Measurements from ENCODE around the gene GABARAP. TPM values are rescaled to one million over a fixed set of nuclear protein-coding genes. Genes with fewer than 3 reads are reported as not detected.

The GABARAP gene
- polyA plus RNA-seq, 1 donor, result 269 TPM

DNA sequence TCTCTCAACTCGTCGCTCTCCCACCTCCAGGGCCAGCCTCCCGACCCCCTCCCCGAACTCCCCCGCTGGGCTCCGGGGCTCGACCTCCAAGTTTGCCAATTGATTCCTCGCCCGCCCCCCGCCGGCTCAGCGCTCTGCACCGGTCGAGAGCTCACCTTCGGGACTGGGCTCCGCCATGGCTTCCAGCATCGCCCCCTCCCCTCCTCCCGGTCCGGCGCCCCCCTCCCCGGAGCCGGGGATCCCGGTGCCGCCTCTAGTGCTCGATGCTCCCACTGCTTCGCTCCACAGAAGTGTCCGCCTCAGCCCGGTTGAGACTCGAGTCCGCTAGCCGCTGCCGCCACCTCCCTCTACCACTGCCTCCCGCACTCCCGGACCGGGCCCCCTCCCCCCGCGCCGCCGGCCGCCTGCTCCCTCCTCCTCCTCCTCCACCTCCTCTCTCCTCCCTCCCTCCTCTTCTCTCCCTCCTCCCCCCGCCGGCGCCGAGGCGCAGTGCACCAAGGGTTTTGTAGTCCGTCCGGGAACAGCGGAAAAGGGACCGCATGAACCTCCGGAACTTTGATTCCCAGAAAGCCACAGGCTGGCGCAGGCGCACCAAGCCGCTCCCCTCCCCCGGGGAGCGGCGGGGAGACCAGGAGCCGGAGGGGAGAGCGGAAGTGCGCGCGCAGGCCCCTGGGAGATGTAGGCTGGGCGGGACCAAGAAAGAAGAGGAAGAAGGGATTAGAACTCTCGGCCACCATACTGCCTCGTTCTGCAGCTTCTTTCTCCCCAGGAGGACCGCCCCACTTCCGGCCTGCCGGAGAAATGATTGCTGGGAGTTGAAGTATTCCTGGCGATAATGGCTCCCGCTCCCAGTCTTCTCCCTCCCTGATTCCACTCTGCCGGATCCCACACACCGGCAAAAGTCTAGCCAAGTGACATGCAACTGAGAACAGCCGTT, 2.9 kb downstream of the GABARAP start, which contains the start of gene PHF23:
Gene PHF23 (minus strand): TSS at position 367 of the 937 bp plus-strand sequence. CDS start 178 bp downstream, at position 189.
- peak; percentile 100 for DNase-seq

DNA sequence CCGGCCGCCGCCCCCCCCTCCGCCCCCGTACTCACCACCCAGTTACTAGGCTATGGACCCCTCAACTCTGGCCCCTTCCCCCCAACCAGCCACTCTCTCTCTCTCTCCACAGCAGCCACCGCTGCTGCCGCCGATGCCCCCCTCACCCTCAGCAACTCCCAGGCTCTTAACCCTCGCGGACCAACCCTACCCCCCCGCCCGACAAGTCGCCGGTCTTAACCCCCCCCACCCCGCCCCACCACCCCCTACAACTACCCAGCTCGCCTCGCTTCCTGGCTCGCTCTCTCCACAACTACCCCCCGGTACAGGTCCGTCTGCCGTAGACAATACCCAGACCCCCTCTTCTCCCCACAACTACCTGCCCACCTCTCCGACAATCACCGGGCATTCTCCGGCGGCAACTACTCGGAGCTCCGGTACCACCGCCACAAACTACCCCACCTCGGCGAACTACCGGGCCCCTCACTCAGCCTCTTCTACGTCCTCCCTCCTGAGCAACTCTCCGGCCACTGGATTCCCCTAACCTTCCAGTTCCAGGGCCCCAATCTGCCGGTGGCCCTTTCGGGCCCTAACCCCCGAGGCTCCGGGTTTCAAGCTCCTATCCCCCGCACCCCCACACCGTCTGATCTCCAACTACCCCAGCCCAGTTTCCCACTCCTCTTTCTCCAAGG, 3.7 kb downstream of the GABARAP start:
- no peak for DNase-seq

DNA sequence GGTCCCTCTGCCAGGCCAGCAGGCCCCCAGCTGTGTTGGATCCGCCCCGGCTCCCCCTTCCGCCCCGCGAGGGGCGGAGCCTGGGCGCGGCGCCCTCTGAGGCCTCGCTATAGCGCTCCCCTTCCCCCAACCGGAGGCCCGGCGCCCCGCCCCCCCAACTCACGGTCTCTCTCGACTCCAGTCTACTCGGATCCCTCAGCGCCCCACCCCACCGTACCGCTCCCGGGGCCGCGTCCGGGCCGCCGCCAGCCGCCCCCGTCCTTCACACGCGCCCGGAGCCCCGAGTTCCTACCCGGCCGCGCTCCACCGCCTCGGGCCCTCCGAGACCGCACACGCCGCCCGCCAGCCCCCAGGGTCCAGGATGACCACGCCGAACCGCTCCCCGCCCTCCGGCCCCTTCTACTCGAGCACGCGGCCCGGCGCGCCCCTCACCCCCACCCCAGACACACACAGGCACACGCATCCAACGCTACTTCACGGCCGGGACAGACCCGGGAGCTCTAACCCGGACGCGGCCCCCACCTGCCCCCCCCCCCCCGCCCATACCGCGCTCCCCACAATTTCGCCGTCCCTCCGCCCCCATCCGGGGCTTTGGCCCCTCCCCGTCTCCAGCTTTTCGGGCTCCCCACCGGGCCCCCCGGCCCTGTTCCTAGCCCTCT, 4.4 kb downstream of the GABARAP start:
- no peak for DNase-seq

DNA sequence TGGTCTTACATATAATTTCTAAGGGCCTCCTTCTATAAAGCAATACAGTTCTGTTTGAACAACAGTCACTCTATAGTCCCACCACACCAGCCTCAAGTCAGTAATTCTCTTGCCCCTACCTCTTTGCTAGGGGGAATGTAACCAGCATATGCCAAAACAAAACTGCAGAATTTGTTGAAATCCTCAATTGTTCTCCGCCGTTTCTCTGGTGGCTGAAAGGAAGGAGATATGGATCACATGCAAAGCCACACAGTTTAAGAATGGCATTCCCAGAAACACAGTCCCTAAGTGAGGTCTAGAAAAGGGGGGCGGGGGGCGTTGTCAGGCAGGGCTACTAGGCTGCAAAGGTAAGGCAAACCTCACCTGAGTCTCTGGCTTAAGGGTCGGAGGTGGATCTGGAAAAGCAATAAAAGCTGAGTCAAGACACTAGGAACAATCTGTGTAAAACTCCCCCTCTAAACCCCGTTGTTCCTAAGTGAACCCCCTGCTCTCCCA, 4.9 kb downstream of the GABARAP start:
- DNase-seq, result no peak

DNA sequence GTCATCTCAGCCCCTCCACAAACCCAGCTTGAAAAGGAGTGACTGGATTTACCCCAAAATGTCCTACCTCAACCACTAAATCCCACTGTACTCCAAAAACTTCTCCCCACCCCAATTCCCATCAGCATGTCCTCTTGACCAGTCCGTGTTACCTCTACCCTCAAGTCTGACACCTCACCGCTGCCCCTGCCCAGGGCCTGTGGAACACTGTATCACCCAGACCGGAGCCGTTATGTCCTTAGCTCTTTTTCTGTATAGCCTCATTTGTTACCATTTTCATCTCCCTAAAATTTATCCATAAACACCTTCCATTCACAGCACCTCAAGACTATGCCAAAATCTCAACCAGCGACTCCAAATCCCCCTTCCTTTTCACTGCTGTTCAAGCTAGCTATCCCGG, 5.4 kb downstream of the GABARAP start:
- DNase-seq, result no peak

DNA sequence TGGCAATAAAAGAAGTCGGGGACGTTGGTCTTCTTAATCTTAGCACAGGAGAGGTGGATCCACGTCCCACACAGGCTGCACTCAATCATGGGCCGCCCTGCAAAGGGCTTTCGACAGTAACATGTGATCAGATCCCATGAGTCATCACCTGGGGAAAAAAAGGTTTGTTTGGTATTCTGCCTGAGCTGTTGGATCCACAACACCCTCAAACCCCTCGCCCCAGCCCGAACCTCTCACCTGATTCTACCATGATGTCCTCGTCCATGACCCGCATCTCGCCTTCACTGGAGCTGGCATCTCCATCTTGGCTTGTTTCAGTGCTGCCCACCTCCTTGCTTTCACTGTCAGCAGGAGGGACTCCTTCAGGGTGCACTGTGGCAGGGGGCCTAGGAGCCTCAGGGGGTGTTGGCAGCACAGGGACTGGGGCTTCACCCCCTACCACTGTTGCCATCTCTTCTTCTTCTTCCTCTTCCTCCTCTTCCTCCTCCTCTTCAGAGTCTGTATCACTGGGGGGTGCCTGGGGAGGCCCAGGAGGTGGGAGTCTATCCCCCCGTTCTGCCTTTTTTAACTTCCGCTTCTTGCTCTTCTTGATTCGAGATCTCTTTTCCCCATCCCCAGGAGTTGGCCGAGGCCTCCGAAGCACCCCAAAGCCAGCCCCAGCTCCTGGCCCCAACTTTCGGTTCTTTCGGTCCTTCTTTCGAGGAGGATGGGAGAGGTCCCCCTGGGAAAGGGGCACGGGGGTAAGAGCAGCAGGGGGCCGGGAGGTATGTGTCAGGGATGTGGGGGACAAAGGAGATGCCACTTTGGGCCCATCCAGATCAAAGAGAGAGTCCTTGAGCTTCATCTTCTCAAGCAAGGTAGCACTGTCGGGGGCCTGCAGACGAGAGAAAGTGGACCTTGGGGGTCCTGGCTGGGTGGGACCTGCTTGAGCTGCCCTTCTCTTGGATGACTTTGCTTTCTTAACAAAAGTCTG, 6.3 kb downstream of the GABARAP start:
- no peak for DNase-seq

DNA sequence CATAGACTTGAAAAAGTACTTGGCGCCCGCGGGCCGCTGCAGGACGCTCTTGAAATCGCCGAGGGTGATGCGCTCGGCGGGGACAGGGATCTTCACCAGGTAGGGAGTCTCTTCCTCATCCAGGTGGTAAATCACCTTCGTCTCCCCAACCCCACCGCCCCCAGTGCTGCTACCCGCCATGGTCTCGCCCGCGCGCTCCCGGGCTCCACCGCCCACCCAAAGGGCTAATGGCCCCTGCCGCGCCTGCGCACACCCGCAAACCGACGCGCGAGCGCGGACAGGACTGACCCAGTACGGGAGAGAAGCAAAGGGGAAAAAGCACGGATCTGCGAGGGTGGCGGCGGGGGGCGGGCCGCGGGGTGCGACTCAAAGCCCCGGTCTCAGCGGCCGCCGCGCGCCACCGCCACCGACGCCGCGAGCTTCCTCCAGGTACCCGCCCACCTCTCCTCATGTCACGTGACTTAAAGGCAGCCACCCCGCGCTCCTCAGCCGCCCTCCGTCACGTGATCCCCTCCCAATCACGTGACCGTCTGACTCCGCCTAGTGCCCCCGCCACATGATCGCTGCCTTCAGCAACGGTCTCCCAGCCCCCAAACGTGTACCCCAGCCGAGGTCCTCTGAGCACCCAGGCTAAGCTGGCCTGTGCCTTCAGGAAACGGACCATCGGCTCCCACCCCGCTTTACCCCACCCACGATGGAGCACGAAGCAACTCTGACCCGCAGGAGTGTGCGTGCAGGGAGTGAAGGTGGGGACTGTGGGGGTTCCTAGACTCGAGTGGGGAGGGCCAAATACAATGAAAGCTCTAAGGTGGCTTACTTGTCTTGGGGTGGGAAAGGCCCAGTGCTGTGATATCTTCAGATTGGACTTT, 7.9 kb downstream of the GABARAP start, which contains the start of gene DVL2:
Gene DVL2 (minus strand): TSS at position 435 of the 869 bp plus-strand sequence. CDS start 255 bp downstream, at position 180.
- DNase-seq, result peak; percentile 97

DNA sequence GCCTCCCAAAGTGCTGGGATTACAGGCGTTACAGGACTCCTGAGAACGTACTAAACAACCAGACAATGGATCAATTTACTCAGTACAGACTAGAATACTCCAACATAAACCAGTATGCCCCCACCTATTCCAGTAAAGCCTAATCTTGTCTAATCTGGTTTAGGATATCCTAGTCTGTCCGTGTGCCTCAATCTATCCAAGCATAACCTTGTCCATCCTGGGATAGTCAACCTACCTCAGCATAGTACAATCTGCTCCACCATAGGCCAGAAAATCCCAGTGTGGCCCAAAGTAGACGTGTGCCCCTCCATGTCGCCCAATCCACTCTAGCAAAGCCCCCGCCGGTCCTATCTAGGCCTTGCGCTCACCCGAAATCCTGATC, 8.6 kb downstream of the GABARAP start:
- DNase-seq, result no peak

DNA sequence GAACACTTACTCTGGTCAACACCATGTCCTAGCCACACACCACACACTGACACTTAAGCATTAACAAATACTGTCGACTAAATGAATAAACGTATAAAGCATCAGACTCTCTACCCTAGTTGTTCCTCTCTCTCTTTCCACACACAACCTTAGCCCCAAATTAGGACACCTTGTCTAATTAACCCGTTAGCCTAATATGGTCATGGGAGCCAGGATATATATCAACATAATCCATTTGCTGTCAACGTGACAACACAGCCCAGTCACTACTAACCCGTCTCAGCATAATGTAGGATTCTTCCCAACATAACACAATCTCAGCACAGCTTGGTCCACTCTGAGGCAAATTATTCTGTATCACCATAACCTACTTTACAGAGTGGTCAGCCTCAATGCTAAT, 10.1 kb downstream of the GABARAP start:
- DNase-seq, result no peak

DNA sequence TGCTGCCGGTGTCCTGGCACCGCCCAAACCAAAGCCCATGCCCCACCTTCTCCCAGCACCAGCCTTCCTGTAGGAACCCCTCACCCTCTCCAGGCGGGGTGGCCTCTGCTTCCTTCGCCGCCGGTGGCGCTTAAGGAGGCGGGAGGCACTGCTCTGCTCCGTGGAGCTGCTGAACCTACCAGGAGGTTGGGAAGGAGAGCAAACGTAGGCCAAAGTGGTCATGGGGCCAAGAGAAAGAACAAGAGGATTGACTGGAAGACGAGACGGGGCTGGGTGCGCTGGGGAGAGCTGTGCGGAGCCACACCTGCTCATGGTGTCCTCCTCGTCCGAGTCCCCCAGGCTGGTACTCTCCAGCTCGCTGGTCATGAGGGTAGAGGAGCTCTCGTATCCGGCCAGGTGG, 12.7 kb downstream of the GABARAP start:
- DNase-seq, result no peak

DNA sequence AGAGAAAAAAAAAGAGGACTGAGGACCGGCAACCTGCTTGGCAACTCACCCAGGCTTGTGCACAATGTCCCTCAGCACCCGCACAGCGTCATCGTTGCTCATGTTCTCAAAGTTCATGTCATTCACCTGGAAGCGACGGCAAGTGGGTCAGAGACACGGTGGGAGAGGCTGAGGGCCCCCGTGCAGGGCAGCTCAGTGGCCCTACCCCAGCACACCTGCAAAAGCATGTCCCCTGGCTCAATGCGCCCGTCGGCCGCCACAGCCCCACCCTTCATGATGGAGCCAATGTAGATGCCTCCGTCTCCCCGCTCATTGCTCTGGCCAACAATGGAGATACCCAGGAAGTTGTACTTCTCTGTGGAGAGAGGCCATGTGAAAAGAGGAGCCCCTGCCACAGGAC, 13.3 kb downstream of the GABARAP start:
- DNase-seq, result no peak

DNA sequence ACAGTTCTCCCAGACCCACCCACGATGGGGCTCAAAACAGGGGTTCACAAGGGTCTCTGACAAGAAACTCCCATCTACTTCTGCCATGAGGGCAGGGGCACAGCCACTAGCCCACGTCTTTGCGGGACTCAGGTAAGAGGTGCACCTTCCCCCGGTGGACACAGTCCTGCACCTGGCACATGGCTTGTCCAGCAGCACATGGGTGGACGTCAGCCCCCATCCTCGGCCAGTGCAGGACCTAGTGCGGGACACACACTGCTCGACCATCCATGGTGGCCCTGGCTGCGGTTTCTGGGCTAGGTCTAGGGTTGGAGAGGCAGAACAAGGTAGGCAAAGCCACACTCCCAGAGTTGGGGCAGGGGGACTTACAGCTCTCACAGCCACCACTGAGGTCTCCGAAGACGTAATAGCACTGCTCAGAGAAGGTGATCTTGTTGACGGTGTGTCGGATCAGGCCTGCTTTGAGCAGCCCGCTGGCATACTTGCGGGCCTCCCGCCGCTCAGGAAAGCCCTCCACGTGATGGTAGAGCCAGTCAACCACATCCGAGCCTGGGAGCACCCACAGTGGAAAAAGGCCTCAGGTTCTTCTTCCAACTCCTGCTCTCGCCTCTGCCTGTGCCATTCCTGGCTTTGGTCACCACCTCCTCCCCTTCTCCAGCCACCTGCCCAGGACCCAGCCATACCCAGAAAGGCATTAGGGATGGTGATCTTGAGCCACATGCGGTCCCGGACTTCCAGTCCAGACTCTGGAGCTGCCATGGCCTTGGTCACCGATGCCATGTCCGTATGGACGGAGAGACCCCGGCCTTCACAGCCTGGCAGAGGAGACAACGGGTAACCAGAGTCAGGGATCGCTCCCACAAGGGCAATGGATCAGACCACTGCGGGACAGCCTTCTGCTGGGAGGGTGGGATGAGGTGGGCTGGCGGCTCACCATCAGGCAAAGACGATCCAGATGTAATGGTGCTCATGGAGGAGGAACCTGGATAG, 15.2 kb downstream of the GABARAP start:
- DNase-seq, result no peak

DNA sequence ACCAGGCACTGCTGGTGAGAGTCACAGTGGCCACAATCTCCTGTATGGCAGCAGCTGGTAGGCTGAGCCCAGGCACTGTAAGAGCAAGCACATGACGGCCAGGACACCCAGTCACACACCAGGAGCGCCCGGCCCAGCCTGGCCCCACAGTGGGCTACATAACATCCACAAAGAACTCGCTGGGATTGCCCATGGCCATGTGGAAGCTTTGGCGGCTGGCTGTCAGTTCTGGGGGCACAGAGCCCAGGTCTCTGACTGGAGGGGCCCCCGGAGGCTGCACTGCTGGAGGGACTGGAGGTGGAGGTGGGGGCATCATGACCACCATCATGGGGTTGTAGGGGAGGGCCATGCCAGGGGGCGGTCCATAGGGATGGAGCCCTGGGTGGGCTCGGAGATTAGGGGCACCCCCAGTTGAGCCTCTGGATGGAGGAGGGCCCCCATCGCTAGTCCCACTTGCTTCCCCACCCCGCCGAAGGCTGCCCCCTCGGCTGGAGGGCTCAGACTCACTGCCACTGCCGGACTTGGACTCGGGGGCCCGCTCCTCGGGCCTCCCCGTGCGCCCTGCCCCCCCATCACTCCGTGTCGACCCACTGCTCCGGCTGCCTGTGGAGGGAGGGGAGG, 16.4 kb downstream of the GABARAP start:
- no peak for DNase-seq

DNA sequence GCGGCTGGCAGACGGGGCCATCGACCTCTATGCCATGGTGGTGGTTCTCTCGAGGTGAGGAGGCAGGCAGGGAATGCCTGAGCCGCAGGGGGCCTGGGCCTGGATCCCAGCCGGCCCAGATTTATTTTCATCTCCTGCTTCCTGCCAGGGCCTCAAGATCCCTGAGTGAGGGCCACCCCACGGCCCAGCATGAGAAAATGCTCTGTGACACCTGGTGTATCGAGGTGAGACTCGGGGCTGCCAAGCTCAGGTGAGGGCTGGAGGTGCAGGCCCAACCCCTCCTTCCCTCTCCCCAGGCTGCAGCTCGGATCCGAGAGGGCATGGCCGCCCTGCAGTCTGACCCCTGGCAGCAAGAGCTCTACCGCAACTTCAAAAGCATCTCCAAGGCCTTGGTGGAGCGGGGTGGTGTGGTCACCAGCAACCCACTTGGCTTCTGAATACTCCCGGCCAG, 17.6 kb downstream of the GABARAP start:
- DNase-seq, result no peak

DNA sequence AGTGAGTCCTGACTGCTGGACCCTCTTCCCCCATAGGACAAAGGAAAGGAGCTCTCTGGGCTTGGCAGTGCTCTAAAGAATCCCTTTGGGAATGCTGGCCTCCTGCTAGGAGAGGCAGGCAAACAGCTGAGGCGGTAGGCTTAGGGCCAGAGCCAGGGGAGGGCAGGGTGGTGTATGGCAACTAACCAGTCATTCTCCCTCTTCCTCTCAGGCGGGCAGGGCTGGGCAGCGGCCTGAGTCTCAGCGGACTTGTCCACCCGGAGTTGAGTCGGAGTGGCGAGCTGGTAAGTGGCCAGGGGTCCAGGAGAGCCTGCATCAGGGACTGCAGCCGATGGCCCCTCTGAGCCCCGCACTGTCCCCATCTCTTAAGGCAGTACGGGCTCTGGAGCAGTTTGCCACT, 18.1 kb downstream of the GABARAP start:
- DNase-seq, result no peak

DNA sequence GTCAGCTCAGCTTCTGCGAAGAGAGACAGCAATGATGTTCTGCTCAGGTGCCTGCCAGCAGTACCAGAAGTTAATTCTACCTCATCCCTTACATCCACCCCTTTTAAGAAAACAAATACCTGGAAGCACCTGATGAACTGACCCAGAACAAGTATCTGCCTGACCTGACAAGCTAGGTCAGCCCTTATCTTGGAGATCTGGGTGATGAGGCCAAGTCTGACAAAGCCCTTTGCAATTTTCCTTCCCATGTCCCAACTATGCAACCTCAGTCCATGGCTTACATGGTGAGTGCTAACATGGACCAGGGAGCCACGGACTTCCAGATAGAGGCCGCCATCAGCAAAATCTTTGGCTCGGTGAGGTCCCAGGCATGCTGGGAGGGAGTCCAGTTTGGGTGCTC, 18.9 kb downstream of the GABARAP start:
- DNase-seq, result no peak

DNA sequence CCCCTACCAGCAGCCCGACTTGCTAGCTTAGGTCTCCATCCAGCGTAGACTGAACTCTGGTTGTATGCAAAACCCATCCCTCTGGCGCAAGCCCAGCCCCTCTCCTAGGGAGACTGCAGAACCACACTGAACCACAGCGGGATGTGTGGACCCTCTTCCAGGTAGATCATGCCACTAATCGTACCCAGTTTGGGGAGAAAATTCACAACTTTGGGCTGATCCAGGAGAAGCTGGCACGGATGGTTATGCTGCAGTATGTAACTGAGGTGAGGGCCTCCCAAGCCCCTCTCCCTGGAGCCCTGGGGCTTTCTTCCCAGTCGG, 19.3 kb downstream of the GABARAP start:
- DNase-seq, result no peak

DNA sequence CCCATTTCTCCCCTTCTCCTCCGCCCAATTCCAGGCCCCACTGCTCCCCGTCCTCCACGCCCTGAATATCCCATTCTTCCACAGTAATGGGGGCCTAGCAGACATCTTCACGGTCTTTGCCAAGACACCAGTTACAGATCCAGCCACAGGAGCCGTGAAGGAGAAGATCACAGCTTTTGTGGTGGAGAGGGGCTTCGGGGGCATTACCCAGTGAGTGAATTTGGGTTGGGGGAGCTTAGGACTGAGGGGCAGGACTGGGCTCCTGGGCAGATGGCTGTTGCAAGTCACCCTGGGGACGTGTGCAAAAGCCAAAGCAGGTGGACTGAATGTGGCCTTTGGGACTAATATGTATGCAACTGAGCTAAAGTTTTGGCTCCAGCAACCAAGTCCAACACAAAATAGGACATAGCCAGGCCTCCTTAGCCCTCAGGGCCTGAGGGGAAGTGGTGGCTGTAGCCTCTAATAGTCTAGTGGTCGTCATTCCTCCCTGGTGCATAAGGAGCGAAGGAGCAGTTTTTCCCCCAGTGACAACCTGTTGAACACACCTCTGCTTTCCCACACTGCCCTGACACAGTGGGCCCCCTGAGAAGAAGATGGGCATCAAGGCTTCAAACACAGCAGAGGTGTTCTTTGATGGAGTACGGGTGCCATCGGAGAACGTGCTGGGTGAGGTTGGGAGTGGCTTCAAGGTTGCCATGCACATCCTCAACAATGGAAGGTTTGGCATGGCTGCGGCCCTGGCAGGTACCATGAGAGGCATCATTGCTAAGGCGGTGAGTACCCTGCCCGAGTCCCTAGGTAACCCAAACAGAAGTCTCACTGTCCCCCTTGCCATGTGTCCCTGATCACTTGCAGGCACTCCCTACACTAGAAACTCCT, 19.9 kb downstream of the GABARAP start:
- DNase-seq, result no peak

Measured in hindlimb muscle (tissue), 1 donor.